ENCODE data around the gene RNF217. TPM values are rescaled to one million over a fixed set of nuclear protein-coding genes. Genes with fewer than 3 reads are reported as not detected.

Gene RNF217
- total and polyA plus RNA-seq, 10 of the 15 experiments (the other 5 are each of a cell fraction or from before 2014, with no cell fraction given): under 0.01 to 11.7 (median 0.04) TPM; not detected in 3

GRCh38 chr6:124991764-124992295 lies 29.6 kb downstream of the RNF217 start:
- H3K27ac ChIP-seq (ENCODE audit: control insufficient read depth, insufficient read depth): no peak overlapping the region
- no peaks in the 10 kb centered on the region for H3K9me3 ChIP-seq (replicated peaks; ENCODE audit: control insufficient read depth, insufficient read depth, low read length)
- no peak for DNase-seq (ENCODE audit: low read depth, low spot score)
- H4K20me1 ChIP-seq (ENCODE audit: control insufficient read depth, insufficient read depth): no peaks in the 10 kb centered on the region
- no peak overlapping the region for H3K9ac ChIP-seq (ENCODE audit: control insufficient read depth, insufficient read depth, low read length)
- ChIA-PET RAD21 (ENCODE audit: unreplicated experiment) (no interaction called here), POLR2A (interaction anchor here (0.6 kb wide), 1 partner anchor 151 kb away, joined by 3 read pairs; no protein-coding TSS in a partner anchor), CTCF (interaction anchor here (0.5 kb wide), 1 partner anchor 17 kb away, joined by 3 read pairs; no protein-coding TSS in a partner anchor), SMC1A (ENCODE audit: uncharacterized antibody, unreplicated experiment) (no interaction called here)
- H3K4me2 ChIP-seq (ENCODE audit: control insufficient read depth, insufficient read depth): no peak overlapping the region
- no peaks in the 10 kb centered on the region for H3K4me1 ChIP-seq (ENCODE audit: control insufficient read depth, insufficient read depth, low read length)
- H3K36me3 ChIP-seq (ENCODE audit: control insufficient read depth in 2 of 2, insufficient read depth in 2 of 2, low read length in 1 of 2): no peaks in the 10 kb centered on the region
- TF ChIP-seq DPF2 (IDR thresholded peaks at IDR 0.05) (no peak), ZNF592 (IDR thresholded peaks at IDR 0.05) (no peak), JUNB (IDR thresholded peaks at IDR 0.05) (no peak)
- WGBS (ENCODE audit: insufficient coverage, insufficient replicate concordance, low lambda C conversion rate, missing lambda C conversion rate): 0% methylated on average over 1 of the region's 1 CpG
- in situ Hi-C loops (cut with MboI): no loop called here
- intact Hi-C loops (cut with micrococcal nuclease; ENCODE audit: unreplicated experiment): no loop called here
- BruUV-seq (replicated peaks): no TSS peak
- H3K27me3 ChIP-seq (replicated peaks in 1 of 2; ENCODE audit: control insufficient read depth in 2 of 2, insufficient read depth in 2 of 2, low read length in 1 of 2): no peaks in the 10 kb centered on the region
- no peak overlapping the region for H3K4me3 ChIP-seq
- H3K79me2 ChIP-seq (ENCODE audit: control insufficient read depth, insufficient read depth, low read length): no peaks in the 10 kb centered on the region
- no peak overlapping the region for H2AFZ ChIP-seq (ENCODE audit: control insufficient read depth, low read depth, low read length)
- no peak for ATAC-seq
- FAIRE-seq: peak; percentile 13

- intact Hi-C loops (cut with micrococcal nuclease; ENCODE audit: unreplicated experiment) (no loop called here), in situ Hi-C loops (cut with MboI) (no loop called here)
- Histone ChIP-seq H3K9ac (ENCODE audit: control insufficient read depth, insufficient read depth, low read length) (no peak overlapping the region), H3K27me3 (replicated peaks in 1 of 2; ENCODE audit: control insufficient read depth in 2 of 2, insufficient read depth in 2 of 2, low read length in 1 of 2) (no peaks in the 10 kb centered on the region), H3K79me2 (ENCODE audit: control insufficient read depth, insufficient read depth, low read length) (no peaks in the 10 kb centered on the region), H3K4me2 (ENCODE audit: control insufficient read depth, insufficient read depth) (no peak overlapping the region), H3K36me3 (ENCODE audit: control insufficient read depth in 2 of 2, insufficient read depth in 2 of 2, low read length in 1 of 2) (no peaks in the 10 kb centered on the region), H3K4me3 (no peak overlapping the region), H2AFZ (ENCODE audit: control insufficient read depth, low read depth, low read length) (no peak overlapping the region), H3K4me1 (ENCODE audit: control insufficient read depth, insufficient read depth, low read length) (no peaks in the 10 kb centered on the region), H3K27ac (ENCODE audit: control insufficient read depth, insufficient read depth) (no peak overlapping the region), H3K9me3 (replicated peaks; ENCODE audit: control insufficient read depth, insufficient read depth, low read length) (no peaks in the 10 kb centered on the region), H4K20me1 (ENCODE audit: control insufficient read depth, insufficient read depth) (no peaks in the 10 kb centered on the region)
- no TSS peak for BruUV-seq (replicated peaks)
- no peak for FAIRE-seq
- ChIA-PET CTCF (no interaction called here), POLR2A (no interaction called here), SMC1A (ENCODE audit: uncharacterized antibody, unreplicated experiment) (no interaction called here), RAD21 (ENCODE audit: unreplicated experiment) (no interaction called here)
- ATAC-seq: no peak
- DNase-seq (ENCODE audit: low read depth, low spot score): no peak
- WGBS (ENCODE audit: insufficient coverage, insufficient replicate concordance, low lambda C conversion rate, missing lambda C conversion rate): 44% methylated on average over 6 of the region's 6 CpGs
- no peak for TF ChIP-seq TCF7 (IDR thresholded peaks at IDR 0.05; ENCODE audit: borderline replicate concordance)
- TF ChIP-seq ZNF207 (IDR thresholded peaks at IDR 0.05; ENCODE audit: borderline replicate concordance): no peak
- no peak for TF ChIP-seq MTA3 (IDR thresholded peaks at IDR 0.05; ENCODE audit: borderline replicate concordance, low read length)
- TF ChIP-seq, protein P1, sequence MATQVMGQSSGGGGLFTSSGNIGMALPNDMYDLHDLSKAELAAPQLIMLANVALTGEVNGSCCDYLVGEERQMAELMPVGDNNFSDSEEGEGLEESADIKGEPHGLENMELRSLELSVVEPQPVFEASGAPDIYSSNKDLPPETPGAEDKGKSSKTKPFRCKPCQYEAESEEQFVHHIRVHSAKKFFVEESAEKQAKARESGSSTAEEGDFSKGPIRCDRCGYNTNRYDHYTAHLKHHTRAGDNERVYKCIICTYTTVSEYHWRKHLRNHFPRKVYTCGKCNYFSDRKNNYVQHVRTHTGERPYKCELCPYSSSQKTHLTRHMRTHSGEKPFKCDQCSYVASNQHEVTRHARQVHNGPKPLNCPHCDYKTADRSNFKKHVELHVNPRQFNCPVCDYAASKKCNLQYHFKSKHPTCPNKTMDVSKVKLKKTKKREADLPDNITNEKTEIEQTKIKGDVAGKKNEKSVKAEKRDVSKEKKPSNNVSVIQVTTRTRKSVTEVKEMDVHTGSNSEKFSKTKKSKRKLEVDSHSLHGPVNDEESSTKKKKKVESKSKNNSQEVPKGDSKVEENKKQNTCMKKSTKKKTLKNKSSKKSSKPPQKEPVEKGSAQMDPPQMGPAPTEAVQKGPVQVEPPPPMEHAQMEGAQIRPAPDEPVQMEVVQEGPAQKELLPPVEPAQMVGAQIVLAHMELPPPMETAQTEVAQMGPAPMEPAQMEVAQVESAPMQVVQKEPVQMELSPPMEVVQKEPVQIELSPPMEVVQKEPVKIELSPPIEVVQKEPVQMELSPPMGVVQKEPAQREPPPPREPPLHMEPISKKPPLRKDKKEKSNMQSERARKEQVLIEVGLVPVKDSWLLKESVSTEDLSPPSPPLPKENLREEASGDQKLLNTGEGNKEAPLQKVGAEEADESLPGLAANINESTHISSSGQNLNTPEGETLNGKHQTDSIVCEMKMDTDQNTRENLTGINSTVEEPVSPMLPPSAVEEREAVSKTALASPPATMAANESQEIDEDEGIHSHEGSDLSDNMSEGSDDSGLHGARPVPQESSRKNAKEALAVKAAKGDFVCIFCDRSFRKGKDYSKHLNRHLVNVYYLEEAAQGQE (IDR thresholded peaks at IDR 0.05; ENCODE audit: low read depth, low read length): no peak
- TF ChIP-seq ZNF24 (IDR thresholded peaks at IDR 0.05): no peak
- TF ChIP-seq HDAC2 (IDR thresholded peaks at IDR 0.05): no peak
- TF ChIP-seq WRNIP1 (IDR thresholded peaks at IDR 0.05; ENCODE audit: borderline replicate concordance, low read depth, low read length): no peak
- TF ChIP-seq IKZF2 (IDR thresholded peaks at IDR 0.05): no peak
- no peak for TF ChIP-seq SIN3A (IDR thresholded peaks at IDR 0.05; ENCODE audit: low read depth, low read length)
Observed at GRCh38 chr6:124993327-124993726, 31.1 kb downstream of the RNF217 start.
